Activated B cell treated with CpG ODN at 0.5 μM for 24 hours (primary cell): ENCODE results near the gene FBXO45. TPM values are rescaled to one million over a fixed set of nuclear protein-coding genes. Genes with fewer than 3 reads are reported as not detected.

Experiments used
- ATAC-seq: fragments of 200-7000 bp; cut with Tn5 transposase; one replicate; pipeline ENCODE4 v1.10.0; 2021; ENCODE audit warnings: low read depth, mild to moderate bottlenecking, moderate library complexity
- CTCF ChIA-PET: fragments of 350-600 bp; sonication (Branson Sonifier 250); formaldehyde crosslinking; loops from one replicate; lab custom pipeline; 2021; ENCODE audit warnings: antibody characterized with exemption; lab: Charles Lee
- POLR2A ChIA-PET: fragments of 350-600 bp; sonication (Branson Sonifier 250); formaldehyde crosslinking; loops from one replicate; lab custom pipeline; 2021; ENCODE audit warnings: antibody characterized with exemption; lab: Charles Lee
- DNase-seq: peaks from one replicate; pipeline ENCODE4 v3.0.0; 2022
- H3K27ac Mint-ChIP-seq: one replicate; pipeline ENCODE4 v1.8.0; 2020; ENCODE audit warnings: mixed read lengths
- H3K27me3 Mint-ChIP-seq: one replicate; pipeline ENCODE4 v1.8.0; 2021; ENCODE audit warnings: mixed read lengths
- H3K36me3 Mint-ChIP-seq: one replicate; pipeline ENCODE4 v1.8.0; 2021; ENCODE audit warnings: low read depth, mixed read lengths
- H3K4me1 Mint-ChIP-seq: one replicate; pipeline ENCODE4 v1.8.0; 2021; ENCODE audit warnings: mixed read lengths
- H3K4me3 Mint-ChIP-seq: one replicate; pipeline ENCODE4 v1.8.0; 2020; ENCODE audit warnings: mild to moderate bottlenecking, mixed read lengths
- H3K9me3 Mint-ChIP-seq: one replicate; pipeline ENCODE4 v1.8.0; 2020; ENCODE audit warnings: mixed read lengths
- intact Hi-C: fragments of 100-400 bp; cut with micrococcal nuclease; formaldehyde crosslinking; loops from one replicate; pipeline ENCODE4 v1.15.1; 2024
- total RNA-seq: library from RNA; stranded (reverse); gene quantifications from 2 replicates; pipeline ENCODE4 v1.2.3, GENCODE V29; 2022
- TF ChIP-seq, protein P1 (sequence below): fragments of 200-600 bp; IDR thresholded peaks from one replicate; pipeline ENCODE4 v1.8.0; 2022; ENCODE audit warnings: antibody characterized with exemption, mild to moderate bottlenecking

Gene FBXO45
- total RNA-seq, 1 donor from 2014 or later = 6.5 TPM

- TF ChIP-seq, protein P1, sequence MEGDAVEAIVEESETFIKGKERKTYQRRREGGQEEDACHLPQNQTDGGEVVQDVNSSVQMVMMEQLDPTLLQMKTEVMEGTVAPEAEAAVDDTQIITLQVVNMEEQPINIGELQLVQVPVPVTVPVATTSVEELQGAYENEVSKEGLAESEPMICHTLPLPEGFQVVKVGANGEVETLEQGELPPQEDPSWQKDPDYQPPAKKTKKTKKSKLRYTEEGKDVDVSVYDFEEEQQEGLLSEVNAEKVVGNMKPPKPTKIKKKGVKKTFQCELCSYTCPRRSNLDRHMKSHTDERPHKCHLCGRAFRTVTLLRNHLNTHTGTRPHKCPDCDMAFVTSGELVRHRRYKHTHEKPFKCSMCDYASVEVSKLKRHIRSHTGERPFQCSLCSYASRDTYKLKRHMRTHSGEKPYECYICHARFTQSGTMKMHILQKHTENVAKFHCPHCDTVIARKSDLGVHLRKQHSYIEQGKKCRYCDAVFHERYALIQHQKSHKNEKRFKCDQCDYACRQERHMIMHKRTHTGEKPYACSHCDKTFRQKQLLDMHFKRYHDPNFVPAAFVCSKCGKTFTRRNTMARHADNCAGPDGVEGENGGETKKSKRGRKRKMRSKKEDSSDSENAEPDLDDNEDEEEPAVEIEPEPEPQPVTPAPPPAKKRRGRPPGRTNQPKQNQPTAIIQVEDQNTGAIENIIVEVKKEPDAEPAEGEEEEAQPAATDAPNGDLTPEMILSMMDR = no peak
- H3K27me3 Mint-ChIP-seq = peaks cover 15% of the 10 kb centered on the region
- no peak overlapping the region for H3K4me3 Mint-ChIP-seq
- CTCF ChIA-PET = interaction anchor here (1.1 kb wide), 1 partner anchor 10 kb away, joined by 4 read pairs; no protein-coding TSS in a partner anchor
- H3K4me1 Mint-ChIP-seq = peaks cover 13% of the 10 kb centered on the region
- POLR2A ChIA-PET = no interaction called here
- H3K9me3 Mint-ChIP-seq = no peaks in the 10 kb centered on the region
- ATAC-seq (no peak), DNase-seq (no peak)
- H3K27ac Mint-ChIP-seq = no peak overlapping the region
- no peaks in the 10 kb centered on the region for H3K36me3 Mint-ChIP-seq
- intact Hi-C loops = no loop called here
Observed at GRCh38 chr3:196599734-196600128, 31.3 kb downstream of the FBXO45 start.

DNA sequence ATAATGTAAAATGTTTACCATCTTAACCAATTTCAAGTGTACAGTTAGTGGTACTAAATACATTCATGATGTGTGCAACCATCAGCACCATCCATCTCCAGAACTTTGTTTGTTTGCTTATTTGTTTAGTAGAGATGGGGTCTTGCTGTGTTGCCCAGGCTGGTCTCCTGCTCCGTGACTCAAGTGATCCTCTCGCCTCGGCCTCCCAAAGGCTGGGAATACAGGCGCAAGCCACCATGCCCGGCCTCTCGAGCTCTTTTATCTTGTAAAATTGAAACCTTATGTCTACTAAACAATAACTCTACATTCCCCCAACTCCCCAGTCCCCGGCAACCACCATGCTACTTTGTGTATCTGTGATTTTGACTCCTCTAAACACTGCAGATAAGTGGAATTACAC lies 31.9 kb downstream of the FBXO45 start:
- TF ChIP-seq, protein P1 = no peak
- H3K4me1 Mint-ChIP-seq = peaks cover 14% of the 10 kb centered on the region
- ChIA-PET POLR2A (no interaction called here), CTCF (interaction anchor here (1.1 kb wide), 1 partner anchor 10 kb away, joined by 4 read pairs; no protein-coding TSS in a partner anchor)
- ATAC-seq (no peak), DNase-seq (no peak)
- intact Hi-C loops = no loop called here
- no peak overlapping the region for H3K4me3 Mint-ChIP-seq
- H3K36me3 Mint-ChIP-seq = no peaks in the 10 kb centered on the region
- H3K9me3 Mint-ChIP-seq = no peaks in the 10 kb centered on the region
- H3K27me3 Mint-ChIP-seq = peaks cover 13% of the 10 kb centered on the region
- no peak overlapping the region for H3K27ac Mint-ChIP-seq

DNA sequence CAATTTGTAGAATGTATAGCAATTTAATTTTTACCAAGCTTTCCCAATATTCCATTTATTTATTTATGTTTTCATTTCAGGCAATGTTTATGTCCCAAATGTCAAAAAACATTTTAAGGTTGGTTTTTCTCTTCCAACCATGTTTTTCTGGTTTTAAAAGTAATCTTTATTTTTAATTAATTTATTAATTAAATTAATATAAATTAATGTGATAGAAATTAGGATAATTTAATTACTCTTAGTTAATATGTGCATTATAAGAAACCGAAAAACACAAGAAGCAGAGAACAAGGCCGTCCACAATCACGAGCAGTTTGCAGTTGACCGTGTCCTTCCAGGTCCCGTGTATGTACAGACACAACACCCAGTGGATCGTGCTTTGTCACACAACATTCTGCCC lies 34.2 kb downstream of the FBXO45 start:
- ChIA-PET POLR2A (no interaction called here), CTCF (interaction anchor here (11.7 kb wide), 1 partner anchor 86 kb away, joined by 258 read pairs; no protein-coding TSS in a partner anchor)
- Mint-ChIP-seq H3K36me3 (no peaks in the 10 kb centered on the region), H3K27me3 (peaks cover 4% of the 10 kb centered on the region), H3K4me3 (no peak overlapping the region), H3K4me1 (peaks cover 14% of the 10 kb centered on the region), H3K9me3 (no peaks in the 10 kb centered on the region), H3K27ac (no peak overlapping the region)
- ATAC-seq (no peak), DNase-seq (no peak)
- TF ChIP-seq, protein P1 = no peak
- intact Hi-C loops = no loop called here

DNA sequence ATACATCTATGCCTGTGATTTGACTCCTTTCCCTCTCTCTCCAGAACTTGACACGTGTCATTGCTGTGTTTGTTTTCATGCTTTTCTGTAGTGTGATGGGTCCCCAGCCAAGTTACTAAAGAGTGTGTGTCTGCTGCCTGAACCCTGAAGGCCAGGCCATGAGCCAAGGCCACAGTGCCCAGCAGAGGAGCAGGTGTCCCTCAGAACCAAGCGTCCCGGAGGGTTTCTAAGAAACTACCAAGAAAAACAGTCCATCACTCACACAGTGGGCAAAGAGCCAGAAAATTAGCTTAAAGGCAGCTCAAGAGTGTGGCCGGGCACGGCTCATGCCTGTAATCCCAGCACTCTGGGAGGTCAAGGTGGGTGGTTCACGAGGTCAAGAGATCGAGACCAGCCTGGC lies 35.2 kb downstream of the FBXO45 start:
- intact Hi-C loops = no loop called here
- Mint-ChIP-seq H3K9me3 (no peaks in the 10 kb centered on the region), H3K4me1 (peaks cover 6% of the 10 kb centered on the region), H3K36me3 (no peaks in the 10 kb centered on the region), H3K4me3 (no peak overlapping the region), H3K27ac (no peak overlapping the region), H3K27me3 (no peaks in the 10 kb centered on the region)
- no peak for DNase-seq
- TF ChIP-seq, protein P1 = no peak
- no peak for ATAC-seq
- ChIA-PET CTCF (interaction anchor here (11.7 kb wide), 1 partner anchor 85 kb away, joined by 258 read pairs; no protein-coding TSS in a partner anchor), POLR2A (interaction anchor here (0.7 kb wide), 3 partner anchors 81 to 315 kb away, joined by 6 read pairs; no protein-coding TSS in a partner anchor)

- POLR2A ChIA-PET = interaction anchor here (0.6 kb wide), 2 partner anchors 273 to 1116 kb away, joined by 3 read pairs; no protein-coding TSS in a partner anchor
- H3K36me3 Mint-ChIP-seq = no peaks in the 10 kb centered on the region
- no peak overlapping the region for H3K4me3 Mint-ChIP-seq
- TF ChIP-seq, protein P1 = no peak
- no peaks in the 10 kb centered on the region for H3K27me3 Mint-ChIP-seq
- intact Hi-C loops = no loop called here
- no peaks in the 10 kb centered on the region for H3K9me3 Mint-ChIP-seq
- CTCF ChIA-PET = interaction anchor here (0.5 to 11.7 kb wide), 3 partner anchors 84 to 233 kb away, joined by 3 to 258 read pairs (median 3); no protein-coding TSS in a partner anchor
- DNase-seq (no peak), ATAC-seq (peak; percentile 45)
- H3K27ac Mint-ChIP-seq = no peak overlapping the region
- H3K4me1 Mint-ChIP-seq = peaks cover 12% of the 10 kb centered on the region
Observed at GRCh38 chr3:196604548-196604947, 36.1 kb downstream of the FBXO45 start.
